Effector memory CD8-positive, alpha-beta T cell (primary cell): ENCODE data around the gene FNDC4.

Experiments
- ATAC-seq: fragments of 150-1000 bp; cut with Tn5 transposase; replicated peaks from 2 replicates; pipeline ENCODE4 v1.10.0; 2021; ENCODE audit warnings: mild to moderate bottlenecking, moderate library complexity
- DNase-seq, 3 experiments: peaks; one replicate each; pipeline ENCODE4 v3.0.0; 2021
- H3K27ac Mint-ChIP-seq, 2 donors: one replicate each; pipeline ENCODE4 v1.8.0; 2022; ENCODE audit warnings: mild to moderate bottlenecking in 2 of 2, mixed read lengths in 2 of 2, moderate library complexity in 2 of 2
- H3K27me3 Mint-ChIP-seq, 2 donors: one replicate each; pipeline ENCODE4 v1.8.0; 2022; ENCODE audit warnings: mixed read lengths in 2 of 2
- H3K36me3 Mint-ChIP-seq: one replicate; pipeline ENCODE4 v1.8.0; 2022; ENCODE audit warnings: mild to moderate bottlenecking, moderate library complexity, mixed read lengths; ENCODE audit not compliant: insufficient read depth
- H3K4me1 Mint-ChIP-seq, 2 donors: one replicate each; pipeline ENCODE4 v1.8.0; 2022; ENCODE audit warnings: low read depth in 2 of 2, mixed read lengths in 2 of 2
- H3K4me3 Mint-ChIP-seq, 2 donors: one replicate each; pipeline ENCODE4 v1.8.0; 2022; ENCODE audit warnings: mild to moderate bottlenecking in 2 of 2, mixed read lengths in 2 of 2, moderate library complexity in 2 of 2
- H3K9me3 Mint-ChIP-seq, 2 donors: one replicate each; pipeline ENCODE4 v1.8.0; 2022; ENCODE audit warnings: mixed read lengths in 2 of 2

The FNDC4 gene

DNA sequence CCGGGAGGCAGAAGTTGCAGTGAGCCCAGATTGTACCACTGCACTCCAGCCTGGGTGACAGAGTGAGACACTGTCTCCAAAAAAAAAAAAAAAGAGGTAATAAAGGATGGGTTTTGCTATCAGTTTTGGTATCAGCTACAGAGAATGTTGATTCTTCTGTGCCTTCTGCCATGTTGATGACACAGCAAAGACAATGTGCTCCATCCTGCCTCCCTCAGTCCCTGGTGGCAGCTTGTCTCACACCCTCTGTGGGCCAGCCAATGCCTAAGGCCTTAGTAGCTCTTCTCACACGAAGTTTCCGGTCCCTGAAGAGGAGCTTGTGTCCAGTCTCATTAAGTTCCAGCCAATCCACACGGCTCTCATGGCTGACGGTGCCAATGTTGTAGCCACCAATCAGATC, 23.0 kb downstream of the FNDC4 start:
- Mint-ChIP-seq H3K9me3 (no peaks in the 10 kb centered on the region), H3K4me1 (no peaks in the 10 kb centered on the region), H3K4me3 (no peak overlapping the region), H3K27ac (no peak overlapping the region), H3K27me3 (no peaks in the 10 kb centered on the region), H3K36me3 (peaks cover 8% of the 10 kb centered on the region)
- no peak for ATAC-seq
- DNase-seq: no peak

DNA sequence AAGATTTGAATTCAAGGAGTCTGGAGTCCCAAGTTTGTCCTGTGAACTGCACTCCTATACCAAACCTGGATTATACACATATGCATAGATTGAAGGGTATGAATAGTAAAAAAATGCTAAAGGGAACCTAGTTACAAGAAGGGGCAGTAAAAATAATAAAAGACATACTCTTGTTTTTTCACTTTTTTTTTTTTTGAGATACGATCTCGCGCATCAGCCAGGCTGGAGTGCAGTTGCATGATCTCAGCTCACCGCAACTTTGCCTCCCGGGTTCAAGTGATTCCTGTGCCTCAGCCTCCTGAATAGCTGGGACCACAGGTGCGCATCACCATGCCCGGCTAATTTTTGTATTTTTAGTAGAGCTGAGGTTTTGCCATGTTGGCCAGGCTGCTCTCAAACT, 30.6 kb downstream of the FNDC4 start:
- Mint-ChIP-seq H3K4me3 (no peak overlapping the region), H3K27me3 (no peaks in the 10 kb centered on the region)

DNA sequence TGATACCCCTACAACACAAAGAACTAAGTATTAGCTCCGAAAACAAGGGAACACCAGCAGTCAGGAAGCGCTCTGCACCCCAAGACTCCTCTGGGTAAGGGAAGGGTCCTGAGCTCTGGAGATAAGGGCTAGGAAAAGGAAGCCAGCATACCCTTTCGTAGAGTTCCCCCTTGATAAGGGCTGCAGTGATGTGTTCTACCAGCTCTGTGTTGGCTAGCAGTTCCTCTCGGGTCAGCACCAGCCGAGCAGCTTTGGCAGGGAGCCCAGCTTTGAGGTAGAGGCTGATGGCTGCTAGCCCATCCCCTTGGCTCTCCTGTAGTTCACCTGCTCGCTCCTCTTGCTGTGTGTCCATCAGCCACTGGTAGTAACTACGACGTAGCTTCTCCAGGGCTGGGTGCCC, 33.9 kb downstream of the FNDC4 start:
- no peak for ATAC-seq
- H3K4me1 Mint-ChIP-seq: no peaks in the 10 kb centered on the region
- no peaks in the 10 kb centered on the region for H3K27me3 Mint-ChIP-seq

More for the DNA sequence above, 30.6 kb downstream of the FNDC4 start:
- DNase-seq (no peak), ATAC-seq (no peak)
- Mint-ChIP-seq H3K27ac (no peak overlapping the region), H3K9me3 (no peaks in the 10 kb centered on the region), H3K4me1 (no peaks in the 10 kb centered on the region), H3K36me3 (no peaks in the 10 kb centered on the region)

DNA sequence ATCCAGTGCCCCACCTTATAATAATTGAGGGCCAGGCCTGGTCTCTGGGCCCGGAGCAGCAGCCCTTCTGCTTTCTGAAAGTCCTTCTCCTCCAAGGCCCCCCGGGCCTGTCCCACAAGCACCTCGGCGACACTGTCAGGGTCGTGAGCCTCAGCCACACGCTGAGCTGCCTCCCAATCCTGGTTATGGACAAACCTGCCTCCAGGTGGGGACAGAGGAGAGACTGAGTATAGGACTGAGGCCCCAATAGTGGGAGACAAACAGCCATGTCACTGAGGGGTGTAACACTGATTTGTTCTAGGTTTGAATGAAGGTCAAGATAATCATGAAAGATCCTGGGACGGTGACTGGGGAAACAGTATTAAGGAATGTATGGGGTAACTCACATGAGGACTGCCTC, 41.0 kb downstream of the FNDC4 start:
- Mint-ChIP-seq H3K9me3 (no peaks in the 10 kb centered on the region), H3K4me3 (no peak overlapping the region), H3K4me1 (no peaks in the 10 kb centered on the region), H3K27me3 (no peaks in the 10 kb centered on the region), H3K36me3 (no peaks in the 10 kb centered on the region), H3K27ac (peak overlapping the region in 1 of 2 donors; percentile 71)
- no peak for ATAC-seq
- DNase-seq: no peak

More for the DNA sequence above, 33.9 kb downstream of the FNDC4 start:
- Mint-ChIP-seq H3K27ac (no peak overlapping the region), H3K9me3 (no peaks in the 10 kb centered on the region), H3K36me3 (no peaks in the 10 kb centered on the region), H3K4me3 (no peak overlapping the region)
- no peak for DNase-seq

DNA sequence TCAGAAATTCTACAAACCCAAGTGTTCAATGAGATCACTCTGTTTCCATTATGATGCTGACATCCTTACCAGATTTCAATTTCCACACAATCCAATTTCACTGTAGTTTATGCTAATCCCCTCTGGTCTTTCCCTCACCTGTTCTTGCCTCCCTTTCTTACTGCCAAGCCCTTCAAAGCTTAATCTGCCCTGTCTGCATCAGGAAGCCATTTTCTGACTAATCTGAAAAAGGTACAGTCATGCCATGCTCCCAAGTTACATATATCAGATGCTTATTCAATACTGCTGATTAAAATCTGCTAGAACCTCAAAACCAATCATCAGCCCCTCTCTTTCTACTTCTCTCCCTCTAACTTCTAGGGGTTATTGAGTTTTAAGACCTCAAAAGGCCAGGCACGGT, 43.9 kb downstream of the FNDC4 start:
- ATAC-seq (no peak), DNase-seq (no peak)
- Mint-ChIP-seq H3K9me3 (no peaks in the 10 kb centered on the region), H3K4me3 (no peak overlapping the region), H3K27me3 (no peaks in the 10 kb centered on the region), H3K27ac (no peak overlapping the region), H3K36me3 (no peaks in the 10 kb centered on the region), H3K4me1 (no peaks in the 10 kb centered on the region)

DNA sequence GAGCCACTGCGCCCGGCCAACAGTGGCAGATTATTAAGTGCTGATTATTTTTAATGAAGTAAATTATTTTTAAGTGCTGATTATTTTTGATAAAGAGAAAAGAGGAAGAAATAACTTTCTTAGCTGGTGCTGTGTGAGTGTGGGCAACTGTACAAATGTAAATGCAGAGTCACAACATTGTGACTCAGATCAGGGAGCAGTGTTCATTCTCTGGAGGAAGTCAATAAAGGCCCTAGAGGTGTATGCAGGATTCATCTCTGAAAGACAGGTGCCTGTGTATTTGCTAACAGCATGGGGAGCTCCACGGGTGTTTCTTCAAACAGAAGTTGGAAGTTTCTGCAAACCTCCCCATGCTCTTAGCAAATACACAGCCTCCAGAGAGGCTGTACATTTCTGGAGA, 46.6 kb downstream of the FNDC4 start:
- DNase-seq: no peak
- Mint-ChIP-seq H3K9me3 (no peaks in the 10 kb centered on the region), H3K27me3 (no peaks in the 10 kb centered on the region), H3K4me3 (no peak overlapping the region), H3K4me1 (peaks cover 0 to 3% of the 10 kb centered on the region in 2 donors), H3K27ac (peak overlapping the region; percentile 28 to 33), H3K36me3 (peaks cover 9% of the 10 kb centered on the region)
- ATAC-seq: no peak

DNA sequence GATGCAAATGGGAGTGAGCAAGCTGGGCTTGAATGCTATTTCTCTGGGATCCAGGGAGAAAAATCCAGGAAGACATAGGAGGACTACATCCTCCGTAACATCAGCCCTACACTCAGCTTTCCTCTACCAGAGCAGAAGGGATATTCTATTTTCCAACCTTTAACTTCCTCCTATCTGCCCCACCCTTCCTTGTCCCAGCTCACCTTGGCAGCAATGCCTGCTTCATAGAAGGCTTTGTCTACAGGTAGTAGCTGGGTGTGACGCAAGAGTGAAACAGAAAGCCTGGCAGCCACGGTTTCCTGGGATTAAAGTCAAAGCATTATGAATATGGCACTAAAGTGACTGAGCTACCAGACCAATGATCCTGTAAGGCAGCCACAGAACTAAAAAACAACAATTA, 48.9 kb downstream of the FNDC4 start:
- Mint-ChIP-seq H3K4me1 (peaks cover 0 to 10% of the 10 kb centered on the region in 2 donors), H3K36me3 (peaks cover 32% of the 10 kb centered on the region), H3K27ac (peak overlapping the region in 1 of 2 donors; percentile 57), H3K9me3 (no peaks in the 10 kb centered on the region), H3K27me3 (no peaks in the 10 kb centered on the region), H3K4me3 (no peak overlapping the region)
- DNase-seq: no peak
- no peak for ATAC-seq

DNA sequence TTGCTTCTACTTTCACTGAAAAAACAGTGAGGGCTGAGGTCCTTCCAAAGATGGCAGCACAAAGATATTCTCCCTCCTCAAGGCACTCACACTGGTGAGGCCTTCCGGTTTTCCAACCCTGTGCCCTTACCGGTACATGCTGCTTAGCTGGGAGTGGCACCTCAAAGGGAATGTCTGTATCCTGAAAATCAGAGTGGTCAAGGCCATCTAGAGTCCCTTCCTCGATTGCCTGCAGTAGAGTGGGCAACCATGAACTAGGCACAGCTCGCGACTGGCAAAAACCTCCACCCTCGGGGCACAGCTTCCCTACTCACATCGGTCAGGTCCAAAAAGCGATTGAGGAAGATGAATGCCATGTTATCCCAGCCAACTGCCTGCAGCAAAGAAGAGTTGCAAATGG, 49.4 kb downstream of the FNDC4 start:
- no peaks in the 10 kb centered on the region for H3K27me3 Mint-ChIP-seq
- no peaks in the 10 kb centered on the region for H3K9me3 Mint-ChIP-seq
- H3K36me3 Mint-ChIP-seq: peaks cover 36% of the 10 kb centered on the region
- peak overlapping the region in 1 of 2 donors; percentile 57 for H3K27ac Mint-ChIP-seq
- no peak overlapping the region for H3K4me3 Mint-ChIP-seq
- no peak for DNase-seq
- peaks cover 0 to 10% of the 10 kb centered on the region in 2 donors for H3K4me1 Mint-ChIP-seq
- no peak for ATAC-seq

DNA sequence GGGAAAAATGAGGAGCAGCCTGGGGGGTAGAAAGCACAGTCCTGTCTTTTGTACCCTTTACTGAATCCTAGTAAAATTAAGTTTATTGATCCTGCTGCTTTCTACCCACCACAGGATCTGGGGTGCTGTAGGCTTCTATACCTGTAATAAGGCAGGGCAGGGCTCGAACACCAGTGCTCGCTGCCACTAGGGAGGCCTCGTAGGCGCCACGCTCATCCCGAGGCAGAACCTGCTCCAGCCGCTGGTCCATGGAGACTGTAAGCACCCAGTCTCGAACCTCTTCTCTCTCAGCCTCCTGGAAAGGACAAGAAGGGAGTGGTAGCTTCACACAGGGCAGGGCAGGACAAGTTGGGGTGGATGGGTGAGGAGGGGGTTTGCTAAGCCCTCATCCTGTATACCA, 49.8 kb downstream of the FNDC4 start:
- no peaks in the 10 kb centered on the region for H3K9me3 Mint-ChIP-seq
- DNase-seq (no peak), ATAC-seq (no peak)
- peak overlapping the region in 1 of 2 donors; percentile 57 for H3K27ac Mint-ChIP-seq
- no peak overlapping the region for H3K4me3 Mint-ChIP-seq
- H3K27me3 Mint-ChIP-seq: no peaks in the 10 kb centered on the region
- peaks cover 0 to 10% of the 10 kb centered on the region in 2 donors for H3K4me1 Mint-ChIP-seq
- H3K36me3 Mint-ChIP-seq: peaks cover 41% of the 10 kb centered on the region

DNA sequence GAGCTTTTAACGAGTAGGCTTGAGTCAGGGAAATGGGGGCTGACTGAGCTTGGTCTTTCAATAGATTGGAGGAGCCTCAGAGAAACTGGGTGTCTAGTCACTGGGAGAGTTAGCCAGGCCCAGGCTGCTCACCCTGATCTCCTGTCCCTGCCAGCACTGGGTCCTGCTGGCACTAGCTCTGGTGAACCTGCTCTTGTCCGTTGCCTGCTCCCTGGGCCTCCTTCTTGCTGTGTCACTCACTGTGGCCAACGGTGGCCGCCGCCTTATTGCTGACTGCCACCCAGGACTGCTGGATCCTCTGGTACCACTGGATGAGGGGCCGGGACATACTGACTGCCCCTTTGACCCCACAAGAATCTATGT, 52.1 kb downstream of the FNDC4 start:
- peak overlapping the region in 1 of 2 donors; percentile 62 for H3K27ac Mint-ChIP-seq
- H3K9me3 Mint-ChIP-seq: no peaks in the 10 kb centered on the region
- no peaks in the 10 kb centered on the region for H3K27me3 Mint-ChIP-seq
- peak overlapping the region; percentile 7 to 15 for H3K4me3 Mint-ChIP-seq
- DNase-seq: no peak
- ATAC-seq: peak; percentile 3
- H3K36me3 Mint-ChIP-seq: peaks cover 63% of the 10 kb centered on the region
- peaks cover 4 to 10% of the 10 kb centered on the region in 2 donors for H3K4me1 Mint-ChIP-seq

DNA sequence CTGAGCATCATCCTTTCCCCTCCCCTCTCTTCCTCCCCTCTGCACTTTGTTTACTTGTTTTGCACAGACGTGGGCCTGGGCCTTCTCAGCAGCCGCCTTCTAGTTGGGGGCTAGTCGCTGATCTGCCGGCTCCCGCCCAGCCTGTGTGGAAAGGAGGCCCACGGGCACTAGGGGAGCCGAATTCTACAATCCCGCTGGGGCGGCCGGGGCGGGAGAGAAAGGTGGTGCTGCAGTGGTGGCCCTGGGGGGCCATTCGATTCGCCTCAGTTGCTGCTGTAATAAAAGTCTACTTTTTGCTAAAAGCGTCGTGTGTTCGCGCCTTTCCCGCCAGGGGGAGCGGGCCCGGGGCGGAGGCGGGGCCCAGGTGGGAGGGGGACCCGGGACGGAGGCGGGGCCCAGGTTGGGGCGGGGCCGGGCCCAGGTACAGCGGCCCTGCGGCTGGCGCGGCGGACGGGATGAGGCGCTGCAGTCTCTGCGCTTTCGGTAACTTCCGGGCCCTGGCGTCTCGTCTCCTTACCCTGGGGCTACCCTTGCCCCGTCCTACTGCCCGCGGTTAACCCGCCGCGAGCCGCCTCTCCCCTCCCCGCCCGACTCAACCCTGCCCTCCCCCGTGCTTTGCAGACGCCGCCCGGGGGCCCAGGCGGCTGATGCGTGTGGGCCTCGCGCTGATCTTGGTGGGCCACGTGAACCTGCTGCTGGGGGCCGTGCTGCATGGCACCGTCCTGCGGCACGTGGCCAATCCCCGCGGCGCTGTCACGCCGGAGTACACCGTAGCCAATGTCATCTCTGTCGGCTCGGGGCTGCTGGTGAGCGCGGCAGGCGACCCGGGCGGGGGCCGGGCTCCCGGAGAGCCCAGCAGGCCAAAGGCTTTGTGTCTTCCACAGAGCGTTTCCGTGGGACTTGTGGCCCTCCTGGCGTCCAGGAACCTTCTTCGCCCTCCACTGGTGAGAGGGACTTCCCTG, 52.8 kb downstream of the FNDC4 start, which contains the start of gene KRTCAP3:
Gene KRTCAP3 (plus strand): TSS at position 424 of the 962 bp plus-strand sequence. CDS start 32 bp downstream, at position 456.
- H3K27me3 Mint-ChIP-seq: no peaks in the 10 kb centered on the region
- peak within 1 kb of the TSS; percentile 15 to 19 for H3K4me3 Mint-ChIP-seq
- ATAC-seq (peak; percentile 87), DNase-seq (peak in 2 of 3 experiments; percentile 38 to 44)
- no peaks in the 10 kb centered on the region for H3K9me3 Mint-ChIP-seq
- peak within 1 kb of the TSS; percentile 13 to 62 for H3K27ac Mint-ChIP-seq
- peaks cover 4 to 10% of the 10 kb centered on the region in 2 donors for H3K4me1 Mint-ChIP-seq
- peaks cover 70% of the 10 kb centered on the region for H3K36me3 Mint-ChIP-seq
